ENCODE data around the gene EWSR1.

EWSR1 gene

DNA sequence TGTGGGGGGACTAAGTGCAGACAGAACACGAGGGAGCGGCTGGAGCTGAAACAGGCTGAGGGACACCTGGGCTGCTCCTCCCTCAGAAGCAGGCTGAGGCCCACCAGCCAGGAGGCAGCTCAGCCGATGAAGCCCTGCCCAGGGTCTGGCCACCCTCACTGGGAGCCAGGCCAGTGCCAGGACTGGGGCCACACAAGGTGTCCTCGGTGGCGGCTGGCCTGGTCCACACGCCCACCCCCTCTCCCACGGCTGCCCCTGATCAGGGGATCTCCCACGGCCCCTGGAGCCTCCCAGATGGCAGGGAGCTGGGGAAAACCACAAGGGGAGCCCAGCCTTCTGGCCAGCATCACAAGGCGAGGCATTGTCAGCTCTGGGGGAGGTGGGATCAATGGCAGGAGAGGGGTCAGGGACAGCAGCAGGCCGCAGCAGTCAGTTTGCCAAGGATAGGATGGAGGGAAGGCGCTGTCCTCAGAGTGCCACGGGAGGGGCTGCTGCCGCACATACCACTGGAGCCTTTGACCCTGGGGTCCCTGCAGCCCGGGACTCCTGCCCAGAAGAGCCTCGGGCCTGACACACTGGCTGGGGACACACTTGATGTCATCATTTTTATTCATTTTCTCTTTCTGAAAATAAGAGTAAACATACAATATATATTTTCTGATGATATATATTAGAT is 59.2 kb downstream of the EWSR1 start:
- Histone ChIP-seq H3K4me3 (ENCODE audit: low read length, poor library complexity, severe bottlenecking) (no peak overlapping the region), H3K9ac (ENCODE audit: low read depth, low read length, poor library complexity, severe bottlenecking) (no peak overlapping the region), H3K79me2 (ENCODE audit: insufficient read depth, low read length) (no peaks in the 10 kb centered on the region), H3K4me2 (ENCODE audit: low read depth, low read length, poor library complexity, severe bottlenecking) (no peak overlapping the region), H3K27me3 (ENCODE audit: insufficient read depth, low read length, poor library complexity, severe bottlenecking) (no peaks in the 10 kb centered on the region), H2AFZ (ENCODE audit: low read length) (no peak overlapping the region), H3F3A (ENCODE audit: low read depth) (no peaks in the 10 kb centered on the region), H4K20me1 (ENCODE audit: insufficient read depth, low read length, poor library complexity, severe bottlenecking) (no peaks in the 10 kb centered on the region), H3K4me1 (ENCODE audit: insufficient read depth, low read length, poor library complexity, severe bottlenecking) (no peaks in the 10 kb centered on the region), H3K9me3 (ENCODE audit: insufficient read depth, low read depth, low read length) (no peaks in the 10 kb centered on the region), H3K9me2 (replicated peaks; ENCODE audit: low read depth, low read length) (no peaks in the 10 kb centered on the region), H3K36me3 (ENCODE audit: insufficient read depth, low read length) (peaks cover 54% of the 10 kb centered on the region; the same call in 1 of the 2 replicates)
- TF ChIP-seq EZH2phosphoT487 (IDR thresholded peaks at IDR 0.05; ENCODE audit: borderline replicate concordance), result no peak
- TF ChIP-seq, protein P1, sequence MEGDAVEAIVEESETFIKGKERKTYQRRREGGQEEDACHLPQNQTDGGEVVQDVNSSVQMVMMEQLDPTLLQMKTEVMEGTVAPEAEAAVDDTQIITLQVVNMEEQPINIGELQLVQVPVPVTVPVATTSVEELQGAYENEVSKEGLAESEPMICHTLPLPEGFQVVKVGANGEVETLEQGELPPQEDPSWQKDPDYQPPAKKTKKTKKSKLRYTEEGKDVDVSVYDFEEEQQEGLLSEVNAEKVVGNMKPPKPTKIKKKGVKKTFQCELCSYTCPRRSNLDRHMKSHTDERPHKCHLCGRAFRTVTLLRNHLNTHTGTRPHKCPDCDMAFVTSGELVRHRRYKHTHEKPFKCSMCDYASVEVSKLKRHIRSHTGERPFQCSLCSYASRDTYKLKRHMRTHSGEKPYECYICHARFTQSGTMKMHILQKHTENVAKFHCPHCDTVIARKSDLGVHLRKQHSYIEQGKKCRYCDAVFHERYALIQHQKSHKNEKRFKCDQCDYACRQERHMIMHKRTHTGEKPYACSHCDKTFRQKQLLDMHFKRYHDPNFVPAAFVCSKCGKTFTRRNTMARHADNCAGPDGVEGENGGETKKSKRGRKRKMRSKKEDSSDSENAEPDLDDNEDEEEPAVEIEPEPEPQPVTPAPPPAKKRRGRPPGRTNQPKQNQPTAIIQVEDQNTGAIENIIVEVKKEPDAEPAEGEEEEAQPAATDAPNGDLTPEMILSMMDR (conservative IDR thresholded peaks at IDR 0.05; ENCODE audit: low read length), result no peak

DNA sequence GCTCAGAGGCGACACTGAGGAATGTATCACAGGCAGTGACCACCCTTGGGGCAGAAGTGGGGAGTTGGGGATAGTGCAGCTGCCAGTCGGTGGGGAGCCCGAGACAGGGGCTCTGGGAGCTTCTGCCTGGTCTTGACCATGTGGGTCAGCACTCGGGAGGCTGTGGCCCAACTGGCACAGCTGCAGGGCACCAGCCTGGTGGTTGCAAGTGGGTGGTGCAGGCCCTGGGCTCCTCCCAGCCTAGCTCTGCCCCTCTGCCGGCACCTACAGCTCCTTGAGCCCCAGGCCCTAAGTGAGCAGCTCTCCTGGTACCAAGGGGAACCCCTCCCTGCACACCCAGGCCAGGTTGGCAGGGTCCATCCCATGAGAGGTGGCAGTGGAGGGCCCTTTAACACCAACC is 60.0 kb downstream of the EWSR1 start:
- TF ChIP-seq, protein P1 (conservative IDR thresholded peaks at IDR 0.05; ENCODE audit: low read length), result no peak; the same call in 1 of the 2 replicates
- TF ChIP-seq EZH2phosphoT487 (IDR thresholded peaks at IDR 0.05; ENCODE audit: borderline replicate concordance), result no peak
- Histone ChIP-seq H3K4me3 (ENCODE audit: low read length, poor library complexity, severe bottlenecking) (no peak overlapping the region), H3K79me2 (ENCODE audit: insufficient read depth, low read length) (no peaks in the 10 kb centered on the region), H3K9me2 (replicated peaks; ENCODE audit: low read depth, low read length) (no peaks in the 10 kb centered on the region), H3K4me1 (ENCODE audit: insufficient read depth, low read length, poor library complexity, severe bottlenecking) (no peaks in the 10 kb centered on the region), H2AFZ (ENCODE audit: low read length) (no peak overlapping the region), H3K27me3 (ENCODE audit: insufficient read depth, low read length, poor library complexity, severe bottlenecking) (no peaks in the 10 kb centered on the region), H3K4me2 (ENCODE audit: low read depth, low read length, poor library complexity, severe bottlenecking) (no peak overlapping the region), H3F3A (ENCODE audit: low read depth) (no peaks in the 10 kb centered on the region), H3K9ac (ENCODE audit: low read depth, low read length, poor library complexity, severe bottlenecking) (no peak overlapping the region), H3K9me3 (ENCODE audit: insufficient read depth, low read depth, low read length) (no peaks in the 10 kb centered on the region), H4K20me1 (ENCODE audit: insufficient read depth, low read length, poor library complexity, severe bottlenecking) (no peaks in the 10 kb centered on the region), H3K36me3 (ENCODE audit: insufficient read depth, low read length) (peaks cover 54% of the 10 kb centered on the region; the same call in 1 of the 2 replicates)

GRCh38 chr22:29328566-29329500 is 60.8 kb downstream of the EWSR1 start:
- no peaks in the 10 kb centered on the region for H3K9me3 ChIP-seq (ENCODE audit: insufficient read depth, low read depth, low read length)
- no peaks in the 10 kb centered on the region for H3K27me3 ChIP-seq (ENCODE audit: insufficient read depth, low read length, poor library complexity, severe bottlenecking)
- no peak overlapping the region for H3K4me2 ChIP-seq (ENCODE audit: low read depth, low read length, poor library complexity, severe bottlenecking)
- H4K20me1 ChIP-seq (ENCODE audit: insufficient read depth, low read length, poor library complexity, severe bottlenecking), result no peaks in the 10 kb centered on the region
- no peaks in the 10 kb centered on the region for H3K9me2 ChIP-seq (replicated peaks; ENCODE audit: low read depth, low read length)
- no peak overlapping the region for H2AFZ ChIP-seq (ENCODE audit: low read length)
- TF ChIP-seq, protein P1 (conservative IDR thresholded peaks at IDR 0.05; ENCODE audit: low read length), result no peak
- TF ChIP-seq EZH2phosphoT487 (IDR thresholded peaks at IDR 0.05; ENCODE audit: borderline replicate concordance), result no peak
- H3F3A ChIP-seq (ENCODE audit: low read depth), result no peaks in the 10 kb centered on the region
- peaks cover 54% of the 10 kb centered on the region; the same call in 1 of the 2 replicates for H3K36me3 ChIP-seq (ENCODE audit: insufficient read depth, low read length)
- H3K4me3 ChIP-seq (ENCODE audit: low read length, poor library complexity, severe bottlenecking), result no peak overlapping the region
- no peaks in the 10 kb centered on the region for H3K79me2 ChIP-seq (ENCODE audit: insufficient read depth, low read length)
- H3K9ac ChIP-seq (ENCODE audit: low read depth, low read length, poor library complexity, severe bottlenecking), result no peak overlapping the region
- no peaks in the 10 kb centered on the region for H3K4me1 ChIP-seq (ENCODE audit: insufficient read depth, low read length, poor library complexity, severe bottlenecking)

Measured in Loucy (cell line).